Subcutaneous preadipocyte (primary cell): ENCODE measurements around the gene OR5T2. TPM values are rescaled to one million over a fixed set of nuclear protein-coding genes. Genes with fewer than 3 reads are reported as not detected.

Experiments used
- total RNA-seq: library from RNA; depleted of rRNA; stranded (reverse); fragments of >200 nt; gene quantifications from 2 replicates; pipeline ENCODE4 v1.2.3, GENCODE V29; 2012

Gene OR5T2
- total RNA-seq = not detected in 2 replicates

GRCh38 chr11:56234155-56234554 is at the start of gene OR5T2:
TSS of gene OR5T2 (minus strand) at chr11:56234255. CDS start at chr11:56233062, 1,193 bp downstream.

GRCh38 chr11:56273854-56274253 is 39.8 kb upstream of the OR5T2 start, which contains the start of gene OR5T1:
TSS of gene OR5T1 (plus strand) at chr11:56274154. CDS start at chr11:56275639, 1,485 bp downstream.

GRCh38 chr11:56251954-56252353 is 17.9 kb upstream of the OR5T2 start, which contains the start of gene OR5T3:
TSS of gene OR5T3 (plus strand) at chr11:56252254. CDS start at chr11:56252254, 0 bp downstream.

Other genes with a start within 250 kb of the OR5T2 start
- gene OR5F1, start 239.6 kb downstream of the OR5T2 start, total RNA-seq = not detected in 2 replicates
- gene OR5AS1, start 206.6 kb downstream of the OR5T2 start, total RNA-seq = not detected in 2 replicates
- not detected in 2 replicates for gene OR8I2, start 140.9 kb downstream of the OR5T2 start, total RNA-seq
- gene OR8H2, start 130.6 kb downstream of the OR5T2 start, total RNA-seq = not detected in 2 replicates
- gene OR8H3, start 111.9 kb downstream of the OR5T2 start, total RNA-seq = not detected in 2 replicates
- gene OR8J3, start 94.1 kb downstream of the OR5T2 start, total RNA-seq = not detected in 2 replicates
- gene OR8K5, start 73.9 kb downstream of the OR5T2 start, total RNA-seq = not detected in 2 replicates
- not detected in 2 replicates for gene OR5J2, start 57.6 kb downstream of the OR5T2 start, total RNA-seq
- gene OR5T3, start 18.0 kb upstream of the OR5T2 start, total RNA-seq = not detected in 2 replicates
- not detected in 2 replicates for gene OR5T1, start 39.9 kb upstream of the OR5T2 start, total RNA-seq
- gene OR8H1, start 58.0 kb upstream of the OR5T2 start, total RNA-seq = not detected in 2 replicates
- not detected in 2 replicates for gene OR8K3, start 80.9 kb upstream of the OR5T2 start, total RNA-seq
- gene OR8K1, start 111.8 kb upstream of the OR5T2 start, total RNA-seq = not detected in 2 replicates
- not detected in 2 replicates for gene OR8J1, start 120.0 kb upstream of the OR5T2 start, total RNA-seq
- not detected in 2 replicates for gene OR8U1, start 141.4 kb upstream of the OR5T2 start, total RNA-seq
- not detected in 2 replicates for gene OR5AL1, start 178.4 kb upstream of the OR5T2 start, total RNA-seq
- not detected in 2 replicates for gene OR5M3, start 239.1 kb upstream of the OR5T2 start, total RNA-seq